Sigmoid colon (tissue), 7 donors: ENCODE results near the gene FGR. TPM values are rescaled to one million over a fixed set of nuclear protein-coding genes. Genes with fewer than 3 reads are reported as not detected.

Source experiments
- DNase-seq: peaks from one replicate; pipeline ENCODE4 v3.0.0-alpha.2; 2019
- H3K27ac ChIP-seq, 4 donors: fragments of 200-600 bp; sonication (generic); one replicate each; pipeline ENCODE4 v1.5.1; 2016 to 2019; ENCODE audit warnings: mild to moderate bottlenecking in 1 of 4
- H3K27me3 ChIP-seq, 3 donors: fragments of 200-600 bp; sonication (generic); one replicate each; pipeline ENCODE4 v1.5.1; 2019; ENCODE audit warnings: mild to moderate bottlenecking in 1 of 3
- H3K36me3 ChIP-seq, 4 donors: fragments of 200-600 bp; sonication (generic); one replicate each; pipeline ENCODE4 v1.5.1; 2016 to 2019
- H3K4me1 ChIP-seq, 4 donors: fragments of 200-600 bp; sonication (generic); one replicate each; pipeline ENCODE4 v1.5.1; 2017 to 2019
- H3K4me3 ChIP-seq, 4 donors: fragments of 200-600 bp; sonication (generic); one replicate each; pipeline ENCODE4 v1.5.1; 2017 to 2019; ENCODE audit warnings: mild to moderate bottlenecking in 2 of 4, moderate library complexity in 1 of 4
- H3K9me3 ChIP-seq, 4 donors: fragments of 200-600 bp in 3 of 4; sonication (generic) in 3 of 4; one replicate each; pipeline versions ENCODE4 v1.5.1 to v1.6.1; 2013 to 2019
- EP300 ChIP-seq, 4 donors: sonication (generic); formaldehyde crosslinking; IDR thresholded peaks; one replicate each; pipeline ENCODE4 v1.6.1; 2017; ENCODE audit warnings: antibody characterized with exemption in 4 of 4
- POLR2A ChIP-seq, 2 donors: fragments of 450-650 bp; IDR thresholded peaks; one replicate each; pipeline ENCODE4 v1.6.1; 2016; ENCODE audit warnings: antibody characterized with exemption in 2 of 2, mild to moderate bottlenecking in 2 of 2, moderate library complexity in 2 of 2
- POLR2AphosphoS5 ChIP-seq, 4 donors: sonication (generic); formaldehyde crosslinking; IDR thresholded peaks; one replicate each; pipeline ENCODE4 v1.6.1; 2017; ENCODE audit warnings: antibody characterized with exemption in 4 of 4
- WGBS, 2 donors: extraction: QIAGEN DNeasy Blood & Tissue Kit; methylation state at CpG; one replicate each; pipeline ENCODE4 v1.1.7; 2013; 5-methylcytosine and 5-hydroxymethylcytosine counted together
- intact Hi-C: fragments of 100-400 bp; cut with DNase I; formaldehyde crosslinking; loops from one replicate; pipeline ENCODE4 v1.15.1; 2023
- polyA plus RNA-seq, 3 donors: library from polyadenylated mRNA; stranded (reverse); fragments of 200-250 nt; gene quantifications; one replicate each; pipeline ENCODE4 v1.2.3, GENCODE V29; 2013
- total RNA-seq, 4 donors: library from RNA; depleted of rRNA; stranded (reverse); fragments of >200 nt; gene quantifications; one replicate each; pipeline ENCODE4 v1.1.0, GENCODE V29; 2016
- TF ChIP-seq, protein P1 (sequence below), 4 experiments: fragments of 450-650 bp in 3 of 4; fragments of 200-600 bp in 1 of 4; IDR thresholded peaks; one replicate each; pipeline ENCODE4 v1.5.1; 2016 to 2019; ENCODE audit warnings: antibody characterized with exemption in 4 of 4, mild to moderate bottlenecking in 3 of 4, moderate library complexity in 2 of 4
- donor health status: healthy with polysubstance abuse.
- donor health status: Bipolar disorder and iron deficiency.
- donor health status: healthy.

The FGR gene
- total and polyA plus RNA-seq, 7 donors, result 3.0 to 14.4 (median 6.9) TPM

- no peak for DNase-seq
- peaks cover 0 to 100% (median 100%) of the 10 kb centered on the region in 4 donors for H3K4me1 ChIP-seq
- peak overlapping the region; percentile 65 to 100 (median 96) for H3K27ac ChIP-seq
- 77 to 86% methylated on average over 17 of the region's 17 CpGs for WGBS, 2 donors
- no peak overlapping the region for H3K4me3 ChIP-seq
- no peaks in the 10 kb centered on the region for H3K9me3 ChIP-seq
- H3K36me3 ChIP-seq, result no peaks in the 10 kb centered on the region
- H3K27me3 ChIP-seq, result no peaks in the 10 kb centered on the region
- TF ChIP-seq POLR2AphosphoS5 (IDR thresholded peaks at IDR 0.05) (no peak), EP300 (IDR thresholded peaks at IDR 0.05) (no peak), POLR2A (IDR thresholded peaks at IDR 0.05) (no peak)
- TF ChIP-seq, protein P1, sequence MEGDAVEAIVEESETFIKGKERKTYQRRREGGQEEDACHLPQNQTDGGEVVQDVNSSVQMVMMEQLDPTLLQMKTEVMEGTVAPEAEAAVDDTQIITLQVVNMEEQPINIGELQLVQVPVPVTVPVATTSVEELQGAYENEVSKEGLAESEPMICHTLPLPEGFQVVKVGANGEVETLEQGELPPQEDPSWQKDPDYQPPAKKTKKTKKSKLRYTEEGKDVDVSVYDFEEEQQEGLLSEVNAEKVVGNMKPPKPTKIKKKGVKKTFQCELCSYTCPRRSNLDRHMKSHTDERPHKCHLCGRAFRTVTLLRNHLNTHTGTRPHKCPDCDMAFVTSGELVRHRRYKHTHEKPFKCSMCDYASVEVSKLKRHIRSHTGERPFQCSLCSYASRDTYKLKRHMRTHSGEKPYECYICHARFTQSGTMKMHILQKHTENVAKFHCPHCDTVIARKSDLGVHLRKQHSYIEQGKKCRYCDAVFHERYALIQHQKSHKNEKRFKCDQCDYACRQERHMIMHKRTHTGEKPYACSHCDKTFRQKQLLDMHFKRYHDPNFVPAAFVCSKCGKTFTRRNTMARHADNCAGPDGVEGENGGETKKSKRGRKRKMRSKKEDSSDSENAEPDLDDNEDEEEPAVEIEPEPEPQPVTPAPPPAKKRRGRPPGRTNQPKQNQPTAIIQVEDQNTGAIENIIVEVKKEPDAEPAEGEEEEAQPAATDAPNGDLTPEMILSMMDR (IDR thresholded peaks at IDR 0.05), result no peak
- intact Hi-C loops, result loop anchor here (2.0 kb wide), 1 partner anchor 16 kb away; no protein-coding TSS in a partner anchor
Observed at GRCh38 chr1:27594564-27595510, 40.1 kb downstream of the FGR start.

- WGBS, 2 donors, result 85 to 89% methylated on average over 8 of the region's 8 CpGs
- H3K36me3 ChIP-seq, result no peaks in the 10 kb centered on the region
- H3K27ac ChIP-seq, result peak overlapping the region; percentile 65 to 100 (median 96)
- no peaks in the 10 kb centered on the region for H3K27me3 ChIP-seq
- peaks cover 0 to 100% (median 100%) of the 10 kb centered on the region in 4 donors for H3K4me1 ChIP-seq
- intact Hi-C loops, result loop anchor here (2.0 kb wide), 1 partner anchor 15 kb away; no protein-coding TSS in a partner anchor
- no peaks in the 10 kb centered on the region for H3K9me3 ChIP-seq
- no peak for DNase-seq
- no peak overlapping the region for H3K4me3 ChIP-seq
- no peak for TF ChIP-seq POLR2A (IDR thresholded peaks at IDR 0.05)
- TF ChIP-seq, protein P1 (IDR thresholded peaks at IDR 0.05), result no peak
- TF ChIP-seq EP300 (IDR thresholded peaks at IDR 0.05), result no peak
- no peak for TF ChIP-seq POLR2AphosphoS5 (IDR thresholded peaks at IDR 0.05)
Observed at GRCh38 chr1:27593678-27594563, 41.1 kb downstream of the FGR start.

- DNase-seq, result no peak
- 82 to 88% methylated on average over 17 of the region's 17 CpGs for WGBS, 2 donors
- intact Hi-C loops, result no loop called here
- peak overlapping the region in 1 of 4 donors; percentile 1 for H3K4me3 ChIP-seq
- H3K27me3 ChIP-seq, result no peaks in the 10 kb centered on the region
- peaks cover 0 to 100% (median 100%) of the 10 kb centered on the region in 4 donors for H3K4me1 ChIP-seq
- peak overlapping the region; percentile 65 to 100 (median 96) for H3K27ac ChIP-seq
- TF ChIP-seq EP300 (IDR thresholded peaks at IDR 0.05) (no peak), POLR2A (IDR thresholded peaks at IDR 0.05) (no peak), POLR2AphosphoS5 (IDR thresholded peaks at IDR 0.05) (no peak)
- TF ChIP-seq, protein P1 (IDR thresholded peaks at IDR 0.05), result no peak
- H3K36me3 ChIP-seq, result no peaks in the 10 kb centered on the region
- no peaks in the 10 kb centered on the region for H3K9me3 ChIP-seq
Observed at GRCh38 chr1:27592931-27593677, 41.9 kb downstream of the FGR start.

DNA sequence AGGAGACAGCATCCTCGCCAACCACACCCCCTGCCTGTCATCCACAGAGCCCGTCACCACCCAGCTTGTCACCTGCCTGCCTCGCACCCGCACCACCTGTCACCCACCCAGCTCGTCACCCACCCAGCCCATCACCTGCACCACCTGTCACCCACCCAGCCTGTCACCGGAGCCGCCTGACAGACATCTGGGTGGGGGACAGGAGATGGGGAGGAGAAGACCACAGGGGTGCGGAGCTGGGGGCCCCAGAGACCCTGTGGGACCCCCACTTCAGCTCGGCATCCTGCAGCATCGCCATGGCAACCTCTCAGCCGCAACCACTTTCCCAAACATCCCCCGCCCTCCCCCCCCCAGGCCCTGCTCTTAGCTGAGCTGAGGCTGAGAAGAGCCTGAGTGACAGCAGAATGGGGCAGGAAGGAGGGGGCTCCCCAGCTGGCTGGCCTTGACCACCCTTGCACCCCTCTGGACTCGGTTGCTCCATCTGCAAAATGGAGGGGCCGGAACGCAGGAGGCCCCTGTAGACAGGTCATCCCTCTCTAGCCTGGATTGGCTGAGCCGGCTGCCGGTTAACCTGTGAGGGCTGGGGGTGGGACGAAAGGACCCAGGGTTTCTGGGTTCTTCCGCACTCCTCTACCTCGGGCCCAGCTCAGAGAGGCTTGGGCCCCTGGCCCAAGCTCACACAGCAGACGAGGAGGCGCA is 42.6 kb downstream of the FGR start:
- TF ChIP-seq, protein P1 (IDR thresholded peaks at IDR 0.05), result no peak
- TF ChIP-seq EP300 (IDR thresholded peaks at IDR 0.05) (no peak), POLR2A (IDR thresholded peaks at IDR 0.05) (no peak), POLR2AphosphoS5 (IDR thresholded peaks at IDR 0.05) (no peak)
- Histone ChIP-seq H3K9me3 (no peaks in the 10 kb centered on the region), H3K36me3 (no peaks in the 10 kb centered on the region), H3K27ac (peak overlapping the region; percentile 78 to 100 (median 96)), H3K27me3 (no peaks in the 10 kb centered on the region), H3K4me3 (no peak overlapping the region), H3K4me1 (peaks cover 0 to 98% (median 97%) of the 10 kb centered on the region in 4 donors)
- WGBS, 2 donors, result 85 to 90% methylated on average over 22 of the region's 22 CpGs
- intact Hi-C loops, result no loop called here
- no peak for DNase-seq
